GM20431 (cell line): ENCODE results near the gene S100PBP.
"Not testable (repeated sequence)": the region's sequence is repeated elsewhere in the genome, so short reads cannot be mapped to it uniquely, and the experiment has no call there.

Source experiments
- in situ Hi-C: fragments of 300-500 bp; cut with MseI, MboI; formaldehyde crosslinking; loops from one replicate; pipeline ENCODE4 v1.15.0; 2020; ENCODE audit warnings: low sequenced_read_pairs; ENCODE audit not compliant: unreplicated experiment

The S100PBP gene

GRCh38 chr1:32783851-32784250 is 33.6 kb upstream of the S100PBP start:
- in situ Hi-C loops, result no loop called here

DNA sequence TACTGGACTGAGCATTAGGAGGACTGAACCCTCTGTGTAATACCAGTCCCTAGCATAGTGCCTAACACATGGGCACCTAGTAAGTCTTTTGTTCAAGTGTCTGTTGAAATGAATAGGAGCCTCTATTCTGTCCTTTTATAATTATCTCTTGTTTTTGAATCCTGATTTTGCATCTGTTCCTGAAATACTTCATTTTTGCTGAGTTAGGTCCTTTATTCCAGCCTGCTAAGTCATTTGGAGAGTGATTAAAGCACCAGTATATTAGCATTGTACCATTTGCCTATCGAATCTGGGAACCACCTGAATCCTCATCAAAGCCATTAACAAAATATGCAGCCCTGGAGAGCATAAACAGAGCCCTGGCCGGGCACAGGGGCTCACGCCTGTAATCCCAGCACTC is 32.6 kb upstream of the S100PBP start:
- in situ Hi-C loops, result no loop called here

DNA sequence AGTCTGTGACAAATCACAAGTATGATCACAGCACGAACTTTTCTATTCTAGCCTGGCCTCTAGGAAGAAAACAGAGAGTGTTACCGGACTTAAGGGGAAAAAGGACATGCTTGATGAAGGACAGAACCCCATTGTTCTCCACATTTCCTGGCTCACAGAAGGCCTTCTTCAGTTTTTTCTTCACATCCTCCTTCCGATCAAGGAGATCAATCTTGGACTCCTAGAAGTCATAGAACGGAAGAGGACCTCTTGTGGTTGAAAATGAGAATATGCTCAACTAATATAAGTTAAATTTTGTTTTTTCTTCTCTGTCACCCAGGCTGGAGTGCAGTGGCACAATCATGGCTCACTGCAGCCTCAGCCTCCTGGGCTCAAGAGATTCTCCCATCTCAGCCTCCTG is 30.6 kb upstream of the S100PBP start:
- in situ Hi-C loops, result no loop called here

DNA sequence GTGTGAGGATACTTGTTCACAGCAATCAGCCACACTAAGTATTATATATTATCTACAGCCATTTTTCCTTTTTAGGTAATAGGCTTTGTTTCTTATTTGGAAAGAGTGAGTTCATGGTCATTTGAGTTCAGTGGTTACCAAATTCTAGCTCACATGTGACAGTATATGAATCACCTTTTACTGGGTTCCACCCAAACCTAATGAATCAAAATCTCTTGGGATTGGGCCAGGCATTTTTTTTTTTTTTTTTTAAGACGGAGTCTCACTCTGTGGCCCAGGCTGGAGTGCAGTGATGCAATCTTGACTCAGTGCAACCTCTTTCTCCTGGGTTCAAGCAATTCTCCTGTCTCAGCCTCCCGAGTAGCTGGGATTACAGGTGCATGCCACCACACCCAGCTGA is 28.1 kb upstream of the S100PBP start:
- in situ Hi-C loops, result not testable (repeated sequence)

- in situ Hi-C loops, result no loop called here
These were observed 25.6 kb upstream of the S100PBP start for GRCh38 chr1:32791881-32792280.

DNA sequence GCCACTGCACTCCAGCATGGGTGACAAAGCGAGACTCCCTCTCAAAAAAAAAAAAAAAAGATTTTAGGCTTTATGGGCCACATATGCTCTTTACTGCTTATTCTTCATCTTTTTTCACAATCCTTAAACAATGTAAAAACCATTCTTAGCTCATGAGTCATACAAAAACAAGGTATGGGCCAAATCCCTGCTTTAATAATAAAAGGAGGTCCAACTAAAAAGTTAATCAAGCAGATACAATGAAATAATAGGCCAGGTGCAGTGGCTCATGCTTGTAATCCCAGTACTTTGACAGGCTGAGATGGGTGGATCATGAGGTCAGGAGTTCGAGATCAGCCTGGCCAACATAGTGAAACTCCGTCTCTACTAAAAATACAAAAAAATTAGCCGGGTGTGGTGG is 21.7 kb upstream of the S100PBP start:
- in situ Hi-C loops, result not testable (repeated sequence)

- in situ Hi-C loops, result no loop called here
These were observed 20.0 kb upstream of the S100PBP start for GRCh38 chr1:32797456-32797855.

DNA sequence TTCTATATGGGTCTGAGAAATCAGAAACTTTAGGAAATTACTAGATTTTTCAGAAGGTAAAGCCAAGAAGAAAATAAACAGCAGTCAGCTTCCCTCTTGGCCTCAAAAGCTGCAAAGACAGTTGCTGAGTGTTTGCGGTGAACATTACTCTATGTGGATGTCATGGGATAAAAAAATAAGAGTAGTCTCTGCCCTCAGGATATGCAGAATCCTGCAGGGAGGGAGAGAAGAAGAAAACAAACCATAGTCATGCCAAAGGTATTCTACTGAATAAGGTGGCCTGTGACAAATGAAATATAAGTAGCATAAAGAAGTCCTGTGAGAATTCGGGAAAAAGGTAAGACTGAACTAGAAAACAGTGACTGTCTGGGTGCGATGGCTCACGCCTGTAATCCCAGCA is 19.3 kb upstream of the S100PBP start:
- in situ Hi-C loops, result no loop called here

- in situ Hi-C loops, result no loop called here
These were observed 18.6 kb upstream of the S100PBP start for GRCh38 chr1:32798679-32799416.

DNA sequence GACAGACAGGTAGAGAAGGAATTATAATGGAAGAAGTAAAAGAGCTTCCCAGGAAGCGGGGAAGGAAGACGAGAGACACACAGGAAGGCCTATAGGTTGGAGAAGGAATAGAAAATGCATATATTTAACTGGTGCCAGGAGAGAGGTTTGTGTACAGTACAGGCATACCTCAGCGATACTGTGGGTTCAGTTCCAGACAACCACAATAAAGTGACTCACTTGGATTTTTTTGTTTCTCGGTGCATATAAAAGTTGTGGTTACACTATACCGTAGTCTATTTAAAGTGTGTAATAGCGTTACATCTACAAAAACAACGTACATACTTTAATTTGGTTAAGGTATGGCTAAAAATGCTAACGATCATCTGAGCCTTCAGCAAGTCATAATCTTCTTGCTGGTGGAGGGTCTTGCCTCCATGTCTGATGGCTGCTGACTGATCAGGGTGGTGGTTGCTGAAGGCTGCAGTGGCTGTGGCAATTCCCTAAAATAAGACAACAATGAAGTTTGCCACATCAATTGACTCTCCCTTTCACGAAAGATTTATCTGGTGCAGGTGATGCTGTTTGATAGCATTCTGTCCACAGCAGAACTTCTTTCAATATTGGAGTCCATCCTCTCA is 16.2 kb upstream of the S100PBP start:
- in situ Hi-C loops, result no loop called here

- in situ Hi-C loops, result not testable (repeated sequence)
These were observed 13.0 kb upstream of the S100PBP start for GRCh38 chr1:32804460-32804859.

DNA sequence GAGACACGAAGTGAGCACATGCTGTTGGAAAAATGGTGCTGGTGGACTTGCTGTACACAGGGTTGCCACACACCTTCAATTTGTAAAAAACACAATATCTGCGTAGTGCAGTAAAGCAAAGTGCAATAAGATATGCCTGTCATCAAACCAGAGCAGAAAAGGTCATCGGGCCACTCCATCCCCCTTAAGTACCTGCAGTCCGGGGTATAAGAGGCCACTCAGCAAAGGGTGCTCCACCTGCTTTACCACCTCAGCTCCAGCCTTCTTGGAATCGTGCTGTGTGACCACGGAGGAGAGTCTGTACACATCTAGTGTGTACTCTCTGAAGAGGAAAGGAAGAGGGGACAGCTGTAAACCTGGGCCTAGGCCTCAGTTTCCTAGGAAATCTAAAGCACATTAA is 11.2 kb upstream of the S100PBP start:
- in situ Hi-C loops, result no loop called here

DNA sequence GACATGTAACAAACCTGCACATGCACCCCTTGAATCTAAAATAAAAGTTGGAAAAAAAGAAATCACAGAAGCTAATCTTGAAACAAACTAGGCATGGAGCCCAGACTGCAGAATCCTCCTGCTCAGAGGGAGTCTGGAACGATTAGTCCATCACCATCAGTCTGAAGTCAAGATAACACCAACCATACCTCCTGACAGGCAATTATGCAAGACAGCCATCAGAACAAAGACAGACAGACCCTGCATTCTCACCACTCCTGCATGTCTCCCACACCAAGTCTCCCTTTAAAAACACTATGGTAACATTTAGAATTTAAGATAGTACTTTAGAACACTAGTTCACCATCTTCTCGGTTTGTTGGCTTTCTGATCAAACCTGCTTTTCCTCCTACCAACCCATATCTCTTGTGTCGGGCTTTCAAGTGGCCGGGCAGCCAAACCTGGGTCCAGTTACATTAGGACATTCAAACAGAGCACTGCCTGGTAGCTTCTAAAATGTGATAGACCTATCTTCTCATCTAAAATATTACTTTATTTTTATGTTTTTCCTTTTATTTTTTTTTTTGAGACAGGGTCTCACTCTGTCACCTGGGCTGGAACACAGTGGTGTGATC is 10.4 kb upstream of the S100PBP start:
- in situ Hi-C loops, result no loop called here

- in situ Hi-C loops, result no loop called here
These were observed 8.9 kb upstream of the S100PBP start for GRCh38 chr1:32808580-32808979.

DNA sequence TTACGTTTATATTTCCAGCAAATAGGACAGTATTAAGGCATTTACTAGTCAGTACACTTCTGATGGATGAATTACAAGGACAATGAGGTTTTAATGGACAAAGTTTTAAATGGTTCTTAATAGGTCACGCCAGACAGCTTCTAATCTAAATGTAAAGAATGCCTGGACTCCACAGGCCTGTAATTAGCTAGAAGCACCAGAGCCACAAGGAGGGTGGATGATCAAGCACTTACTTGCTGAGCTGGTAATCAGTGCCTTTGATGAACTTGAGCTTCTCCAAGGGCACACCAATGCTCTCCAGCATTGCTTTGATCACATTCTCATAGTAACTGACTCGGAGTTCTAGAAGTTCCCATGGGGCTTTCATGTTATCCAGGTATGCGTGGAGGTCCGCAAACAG is 7.1 kb upstream of the S100PBP start:
- in situ Hi-C loops, result no loop called here

DNA sequence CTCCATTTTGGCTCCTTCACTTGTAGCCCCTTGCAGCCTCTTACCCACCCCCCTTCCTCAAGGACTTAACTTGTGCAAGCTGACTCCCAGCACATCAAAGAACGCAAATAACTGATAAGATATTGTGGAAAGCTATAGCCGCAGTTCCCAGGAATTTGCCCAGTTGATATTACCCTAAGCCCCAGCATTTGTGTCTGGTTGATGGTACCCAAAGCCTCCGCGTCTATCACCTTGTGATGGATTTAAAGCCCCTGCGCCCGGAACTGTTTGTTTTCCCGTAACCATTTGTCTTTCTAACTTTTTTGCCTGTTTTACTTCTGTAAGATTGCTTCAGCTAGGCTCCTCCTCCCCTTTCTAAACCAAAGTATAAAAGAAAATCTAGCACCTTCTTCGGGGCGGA is 6.2 kb upstream of the S100PBP start:
- in situ Hi-C loops, result no loop called here

- in situ Hi-C loops, result no loop called here
These were observed 5.5 kb upstream of the S100PBP start for GRCh38 chr1:32811917-32812316.

GRCh38 chr1:32813941-32814739 is 3.3 kb upstream of the S100PBP start:
- in situ Hi-C loops, result no loop called here

DNA sequence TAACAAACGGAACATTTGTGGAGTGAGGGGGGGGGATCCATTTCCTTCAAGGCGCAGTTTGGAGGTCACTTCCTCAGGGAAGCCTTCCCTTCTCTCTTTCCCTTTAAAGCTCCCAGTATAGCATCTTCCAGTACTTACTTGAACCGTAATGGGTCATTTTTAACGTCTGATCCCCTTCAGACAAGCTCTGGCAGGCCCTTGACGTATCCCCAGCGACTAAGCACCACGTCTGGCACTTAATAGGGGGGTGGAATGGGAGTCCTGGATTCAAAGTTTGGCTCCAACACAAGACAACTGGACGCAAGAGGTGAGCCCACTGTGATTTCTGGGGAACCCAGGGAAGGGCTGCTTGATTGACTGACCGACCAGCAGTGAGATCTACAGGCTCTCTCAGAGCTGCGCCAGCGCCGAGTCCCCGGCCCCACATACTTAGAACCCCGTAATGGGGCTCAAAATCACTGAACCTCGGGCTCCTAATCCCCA is 736 bp upstream of the S100PBP start:
- in situ Hi-C loops, result no loop called here
